Measurements from ENCODE around the gene MYL12A.

MYL12A gene

GRCh38 chr18:3297025-3297984 lies 49.7 kb downstream of the MYL12A start:
- H3K27ac ChIP-seq, result peak overlapping the region; percentile 80
- peak; percentile 89 for TF ChIP-seq CTCF (conservative IDR thresholded peaks at IDR 0.05)
- no peak for TF ChIP-seq ZFX (IDR thresholded peaks at IDR 0.05)

GRCh38 chr18:3304832-3305231 lies 57.2 kb downstream of the MYL12A start:
- H3K27ac ChIP-seq, result no peak overlapping the region
- TF ChIP-seq ZFX (IDR thresholded peaks at IDR 0.05), result no peak
- TF ChIP-seq CTCF (conservative IDR thresholded peaks at IDR 0.05), result no peak

DNA sequence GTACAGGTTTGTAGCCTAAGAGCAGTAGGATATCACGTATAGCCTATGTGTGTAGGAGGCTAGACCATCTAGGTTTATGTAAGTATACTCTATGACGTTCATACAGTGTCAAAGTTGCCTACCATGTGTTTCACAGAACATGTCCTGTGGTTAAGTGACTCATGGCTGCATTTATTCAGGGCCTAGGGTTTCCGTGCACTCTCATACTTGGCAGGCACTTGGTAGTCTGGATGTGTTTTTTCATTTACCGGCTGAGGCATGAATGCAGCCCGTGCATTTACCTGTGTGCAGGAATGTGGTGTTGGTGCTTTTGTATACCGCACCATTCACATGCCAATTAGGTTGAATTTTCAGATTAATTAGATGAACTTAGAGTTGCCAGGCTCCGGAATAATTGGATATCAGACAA lies 57.8 kb downstream of the MYL12A start:
- H3K27ac ChIP-seq, result no peak overlapping the region
- TF ChIP-seq ZFX (IDR thresholded peaks at IDR 0.05) (no peak), CTCF (conservative IDR thresholded peaks at IDR 0.05) (no peak)
